ENCODE measurements around the gene RPL36A. TPM values are rescaled to one million over a fixed set of nuclear protein-coding genes. Genes with fewer than 3 reads are reported as not detected.

The RPL36A gene
- total and polyA plus RNA-seq, 10 of the 15 experiments (the other 5 are each of a cell fraction or from before 2014, with no cell fraction given) = 425 to 4,528 (median 3,270) TPM

DNA sequence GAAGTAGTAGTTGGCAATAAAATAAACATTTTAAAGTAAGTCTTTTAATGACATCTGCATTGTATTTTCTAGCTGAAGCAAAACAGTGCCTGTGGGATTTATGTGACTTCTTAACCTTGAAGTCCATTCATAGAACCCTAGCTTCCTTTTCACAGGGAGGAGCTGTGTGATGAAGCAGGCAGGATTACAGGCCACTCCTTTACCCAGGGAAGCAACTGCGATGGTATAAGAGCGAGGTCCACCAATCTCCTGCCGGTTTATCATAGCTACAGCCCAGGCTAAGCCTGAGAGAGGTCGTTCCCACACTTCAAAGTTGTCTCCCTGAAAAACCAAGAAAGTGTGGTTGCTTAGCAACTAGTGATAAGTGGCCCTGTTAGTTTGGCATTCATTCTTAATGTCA lies 7.0 kb downstream of the RPL36A start (continued):
- TF ChIP-seq JUNB (IDR thresholded peaks at IDR 0.05) (no peak), PAX5 (IDR thresholded peaks at IDR 0.05; ENCODE audit: borderline replicate concordance, low read depth, low read length) (no peak)
- TF ChIP-seq, protein P1, sequence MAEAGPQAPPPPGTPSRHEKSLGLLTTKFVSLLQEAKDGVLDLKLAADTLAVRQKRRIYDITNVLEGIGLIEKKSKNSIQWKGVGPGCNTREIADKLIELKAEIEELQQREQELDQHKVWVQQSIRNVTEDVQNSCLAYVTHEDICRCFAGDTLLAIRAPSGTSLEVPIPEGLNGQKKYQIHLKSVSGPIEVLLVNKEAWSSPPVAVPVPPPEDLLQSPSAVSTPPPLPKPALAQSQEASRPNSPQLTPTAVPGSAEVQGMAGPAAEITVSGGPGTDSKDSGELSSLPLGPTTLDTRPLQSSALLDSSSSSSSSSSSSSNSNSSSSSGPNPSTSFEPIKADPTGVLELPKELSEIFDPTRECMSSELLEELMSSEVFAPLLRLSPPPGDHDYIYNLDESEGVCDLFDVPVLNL (IDR thresholded peaks at IDR 0.05; ENCODE audit: low read depth, low read length) = no peak

DNA sequence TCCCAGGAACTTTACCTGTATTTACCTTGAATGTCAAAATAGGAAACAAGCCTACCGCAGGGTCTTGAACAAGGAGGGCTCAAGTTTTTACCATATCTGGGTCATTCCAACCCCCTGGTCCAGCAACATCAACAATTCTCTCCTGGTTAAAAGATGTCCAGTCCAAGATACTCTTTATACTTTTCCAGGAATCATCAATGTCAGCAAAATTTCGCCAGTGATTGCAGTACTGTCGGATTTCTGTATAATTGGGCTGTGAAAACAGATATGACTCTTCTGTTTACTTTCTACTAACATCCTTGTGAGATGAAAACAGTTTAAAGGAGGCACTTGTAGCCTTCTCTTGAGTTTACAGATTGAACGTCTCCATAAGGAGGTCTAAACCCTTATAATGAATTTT lies 7.9 kb downstream of the RPL36A start:
- Histone ChIP-seq H3K9ac (ENCODE audit: control insufficient read depth, insufficient read depth, low read length) (no peak overlapping the region), H3K4me1 (ENCODE audit: control insufficient read depth, insufficient read depth, low read length) (no peaks in the 10 kb centered on the region), H3K9me3 (replicated peaks; ENCODE audit: control insufficient read depth, insufficient read depth, low read length) (no peaks in the 10 kb centered on the region), H3K27ac (ENCODE audit: control insufficient read depth, insufficient read depth) (no peak overlapping the region), H3K27me3 (replicated peaks in 1 of 2; ENCODE audit: control insufficient read depth in 2 of 2, insufficient read depth in 2 of 2, low read length in 1 of 2) (no peaks in the 10 kb centered on the region), H3K79me2 (ENCODE audit: control insufficient read depth, insufficient read depth, low read length) (no peaks in the 10 kb centered on the region; the same call in 1 of the 2 replicates), H2AFZ (ENCODE audit: control insufficient read depth, low read depth, low read length) (no peak overlapping the region), H3K36me3 (ENCODE audit: control insufficient read depth in 2 of 2, insufficient read depth in 2 of 2, low read length in 1 of 2) (no peaks in the 10 kb centered on the region; a peak in 1 of 4 replicates), H3K4me2 (ENCODE audit: control insufficient read depth, insufficient read depth) (no peak overlapping the region), H3K4me3 (no peak overlapping the region), H4K20me1 (ENCODE audit: control insufficient read depth, insufficient read depth) (no peaks in the 10 kb centered on the region)
- ChIA-PET SMC1A (ENCODE audit: uncharacterized antibody, unreplicated experiment) (interaction anchor here (1.5 kb wide), 1 partner anchor 15 kb away, joined by 4 read pairs; no protein-coding TSS in a partner anchor), POLR2A (no interaction called here), RAD21 (ENCODE audit: unreplicated experiment) (no interaction called here), CTCF (no interaction called here)
- 66% methylated on average over 4 of the region's 4 CpGs for WGBS (ENCODE audit: insufficient coverage, insufficient replicate concordance, low lambda C conversion rate, missing lambda C conversion rate)
- no peak for FAIRE-seq
- TF ChIP-seq, protein P2, sequence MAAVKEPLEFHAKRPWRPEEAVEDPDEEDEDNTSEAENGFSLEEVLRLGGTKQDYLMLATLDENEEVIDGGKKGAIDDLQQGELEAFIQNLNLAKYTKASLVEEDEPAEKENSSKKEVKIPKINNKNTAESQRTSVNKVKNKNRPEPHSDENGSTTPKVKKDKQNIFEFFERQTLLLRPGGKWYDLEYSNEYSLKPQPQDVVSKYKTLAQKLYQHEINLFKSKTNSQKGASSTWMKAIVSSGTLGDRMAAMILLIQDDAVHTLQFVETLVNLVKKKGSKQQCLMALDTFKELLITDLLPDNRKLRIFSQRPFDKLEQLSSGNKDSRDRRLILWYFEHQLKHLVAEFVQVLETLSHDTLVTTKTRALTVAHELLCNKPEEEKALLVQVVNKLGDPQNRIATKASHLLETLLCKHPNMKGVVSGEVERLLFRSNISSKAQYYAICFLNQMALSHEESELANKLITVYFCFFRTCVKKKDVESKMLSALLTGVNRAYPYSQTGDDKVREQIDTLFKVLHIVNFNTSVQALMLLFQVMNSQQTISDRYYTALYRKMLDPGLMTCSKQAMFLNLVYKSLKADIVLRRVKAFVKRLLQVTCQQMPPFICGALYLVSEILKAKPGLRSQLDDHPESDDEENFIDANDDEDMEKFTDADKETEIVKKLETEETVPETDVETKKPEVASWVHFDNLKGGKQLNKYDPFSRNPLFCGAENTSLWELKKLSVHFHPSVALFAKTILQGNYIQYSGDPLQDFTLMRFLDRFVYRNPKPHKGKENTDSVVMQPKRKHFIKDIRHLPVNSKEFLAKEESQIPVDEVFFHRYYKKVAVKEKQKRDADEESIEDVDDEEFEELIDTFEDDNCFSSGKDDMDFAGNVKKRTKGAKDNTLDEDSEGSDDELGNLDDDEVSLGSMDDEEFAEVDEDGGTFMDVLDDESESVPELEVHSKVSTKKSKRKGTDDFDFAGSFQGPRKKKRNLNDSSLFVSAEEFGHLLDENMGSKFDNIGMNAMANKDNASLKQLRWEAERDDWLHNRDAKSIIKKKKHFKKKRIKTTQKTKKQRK (IDR thresholded peaks at IDR 0.05; ENCODE audit: low read depth, low read length) = no peak
- TF ChIP-seq SREBF1 (IDR thresholded peaks at IDR 0.05; ENCODE audit: low read length) = no peak
- TF ChIP-seq, protein P3, sequence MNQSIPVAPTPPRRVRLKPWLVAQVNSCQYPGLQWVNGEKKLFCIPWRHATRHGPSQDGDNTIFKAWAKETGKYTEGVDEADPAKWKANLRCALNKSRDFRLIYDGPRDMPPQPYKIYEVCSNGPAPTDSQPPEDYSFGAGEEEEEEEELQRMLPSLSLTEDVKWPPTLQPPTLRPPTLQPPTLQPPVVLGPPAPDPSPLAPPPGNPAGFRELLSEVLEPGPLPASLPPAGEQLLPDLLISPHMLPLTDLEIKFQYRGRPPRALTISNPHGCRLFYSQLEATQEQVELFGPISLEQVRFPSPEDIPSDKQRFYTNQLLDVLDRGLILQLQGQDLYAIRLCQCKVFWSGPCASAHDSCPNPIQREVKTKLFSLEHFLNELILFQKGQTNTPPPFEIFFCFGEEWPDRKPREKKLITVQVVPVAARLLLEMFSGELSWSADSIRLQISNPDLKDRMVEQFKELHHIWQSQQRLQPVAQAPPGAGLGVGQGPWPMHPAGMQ (IDR thresholded peaks at IDR 0.05; ENCODE audit: borderline replicate concordance) = no peak
- no peak for TF ChIP-seq SIX5 (IDR thresholded peaks at IDR 0.05; ENCODE audit: low read depth, low read length, severe bottlenecking)
- TF ChIP-seq TCF3 (IDR thresholded peaks at IDR 0.05; ENCODE audit: borderline replicate concordance, insufficient read depth, low read depth, low read length) = no peak
- TF ChIP-seq, protein P4, sequence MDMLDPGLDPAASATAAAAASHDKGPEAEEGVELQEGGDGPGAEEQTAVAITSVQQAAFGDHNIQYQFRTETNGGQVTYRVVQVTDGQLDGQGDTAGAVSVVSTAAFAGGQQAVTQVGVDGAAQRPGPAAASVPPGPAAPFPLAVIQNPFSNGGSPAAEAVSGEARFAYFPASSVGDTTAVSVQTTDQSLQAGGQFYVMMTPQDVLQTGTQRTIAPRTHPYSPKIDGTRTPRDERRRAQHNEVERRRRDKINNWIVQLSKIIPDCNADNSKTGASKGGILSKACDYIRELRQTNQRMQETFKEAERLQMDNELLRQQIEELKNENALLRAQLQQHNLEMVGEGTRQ (IDR thresholded peaks at IDR 0.05; ENCODE audit: borderline replicate concordance, low read depth, low read length) = no peak
- TF ChIP-seq, protein P5, sequence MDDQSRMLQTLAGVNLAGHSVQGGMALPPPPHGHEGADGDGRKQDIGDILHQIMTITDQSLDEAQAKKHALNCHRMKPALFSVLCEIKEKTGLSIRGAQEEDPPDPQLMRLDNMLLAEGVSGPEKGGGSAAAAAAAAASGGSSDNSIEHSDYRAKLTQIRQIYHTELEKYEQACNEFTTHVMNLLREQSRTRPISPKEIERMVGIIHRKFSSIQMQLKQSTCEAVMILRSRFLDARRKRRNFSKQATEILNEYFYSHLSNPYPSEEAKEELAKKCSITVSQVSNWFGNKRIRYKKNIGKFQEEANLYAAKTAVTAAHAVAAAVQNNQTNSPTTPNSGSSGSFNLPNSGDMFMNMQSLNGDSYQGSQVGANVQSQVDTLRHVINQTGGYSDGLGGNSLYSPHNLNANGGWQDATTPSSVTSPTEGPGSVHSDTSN (IDR thresholded peaks at IDR 0.05; ENCODE audit: insufficient replicate concordance, low read depth, low read length) = no peak
- intact Hi-C loops (cut with micrococcal nuclease; ENCODE audit: unreplicated experiment) = no loop called here
- in situ Hi-C loops (cut with MboI) = no loop called here
- DNase-seq (ENCODE audit: low read depth, low spot score) = no peak
- no TSS peak for BruUV-seq (replicated peaks)
- ATAC-seq = no peak

Measured in GM12878 (cell line).